Stimulated activated CD4-positive, alpha-beta T cell treated with anti-CD3 and anti-CD28 coated beads, TNF-alpha, amount 100 ng/mL, for 24 hours (primary cell): ENCODE results near the gene TLE6.
"Not testable (repeated sequence)": the region's sequence is repeated elsewhere in the genome, so short reads cannot be mapped to it uniquely, and the experiment has no call there.

Source experiments
- DNase-seq, 3 experiments: peaks; one replicate each; pipeline ENCODE4 v3.0.0-alpha.2; 2020; ENCODE audit warnings: low read depth in 3 of 3

TLE6 gene

DNA sequence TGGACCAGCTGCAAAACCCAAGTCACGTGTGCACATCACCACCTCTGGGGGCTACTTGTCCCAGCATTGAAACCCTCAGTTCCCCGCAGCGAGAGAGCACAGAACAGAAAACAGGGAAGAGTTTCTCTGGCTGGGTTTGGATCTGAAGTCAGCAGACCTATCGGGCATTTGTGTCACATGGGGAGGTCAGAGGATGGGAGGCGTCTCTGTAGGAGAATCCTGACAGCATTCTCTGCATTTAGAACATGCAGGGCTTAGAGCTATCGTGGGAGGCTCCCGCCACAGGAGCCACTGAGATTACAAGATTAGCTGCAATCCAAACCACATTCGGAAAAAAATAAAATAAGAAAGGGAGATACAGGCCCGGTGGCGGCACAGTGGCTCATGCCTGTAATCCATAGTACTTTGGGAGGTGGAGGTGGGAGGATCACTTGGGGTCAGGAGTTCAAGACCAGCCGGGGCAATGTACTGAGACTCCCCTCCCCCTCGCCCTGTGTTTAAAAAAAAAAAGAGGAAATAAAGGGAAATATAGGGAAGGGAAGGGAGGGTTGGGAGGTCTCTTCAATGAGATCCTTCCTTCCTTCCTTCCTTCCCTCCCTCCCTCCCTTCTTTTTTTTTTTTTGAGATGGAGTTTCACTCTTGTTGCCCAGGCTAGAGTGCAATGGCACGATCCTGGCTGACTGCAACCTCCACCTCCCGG, 2.9 kb upstream of the TLE6 start:
- DNase-seq: peak in 1 of 3 experiments; percentile 20

GRCh38 chr19:2976609-2977000, 759 bp upstream of the TLE6 start:
- DNase-seq: no peak

DNA sequence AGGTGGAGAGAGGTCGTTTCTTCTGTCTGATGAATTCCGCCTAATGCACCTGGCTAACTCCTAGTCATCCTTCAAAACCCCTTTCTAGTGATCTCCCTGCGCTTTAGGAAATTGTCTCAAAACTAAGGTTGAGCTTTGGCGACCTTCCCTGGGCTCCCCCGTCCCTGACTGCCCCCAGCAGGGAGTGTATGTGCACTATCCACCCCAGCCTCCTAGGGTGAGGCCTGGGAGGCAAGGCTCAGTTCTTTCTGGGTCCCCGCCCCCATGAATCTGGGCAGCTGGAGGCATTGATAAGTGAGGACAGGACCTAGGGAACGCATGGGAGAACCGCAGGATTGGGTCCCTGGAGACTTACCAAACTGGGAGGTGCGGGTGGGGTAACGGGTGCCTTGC, 378 bp downstream of the TLE6 start:
- DNase-seq: no peak

DNA sequence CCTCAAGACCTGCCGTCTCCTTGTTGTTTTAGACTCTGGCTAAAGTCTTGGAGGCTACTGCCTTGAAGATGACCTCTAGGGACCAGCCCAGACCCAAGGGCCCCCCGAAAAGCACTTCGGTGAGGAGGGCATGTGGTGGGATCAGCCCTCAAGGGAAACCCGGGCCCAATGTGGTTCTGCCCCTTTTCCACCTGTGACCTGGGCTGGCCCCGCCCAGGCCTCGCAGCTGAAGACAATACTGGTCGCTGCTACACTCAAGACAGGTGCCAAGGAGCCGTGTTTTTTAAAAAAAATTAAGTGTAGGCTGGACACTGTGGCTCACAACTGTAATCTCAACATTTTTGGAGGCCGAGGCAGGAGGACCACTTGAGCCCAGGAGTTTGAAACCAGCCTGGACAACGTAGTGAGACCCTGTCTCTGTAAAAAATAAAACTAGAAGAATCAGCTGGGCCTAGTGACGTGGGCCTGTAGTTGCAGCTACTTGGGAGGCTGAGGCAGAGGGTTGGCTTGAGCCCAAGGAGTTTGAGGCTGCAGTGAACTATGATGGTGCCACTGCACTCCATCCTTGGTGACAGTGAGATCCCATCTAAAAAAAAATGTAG, 903 bp downstream of the TLE6 start:
- DNase-seq: no peak

DNA sequence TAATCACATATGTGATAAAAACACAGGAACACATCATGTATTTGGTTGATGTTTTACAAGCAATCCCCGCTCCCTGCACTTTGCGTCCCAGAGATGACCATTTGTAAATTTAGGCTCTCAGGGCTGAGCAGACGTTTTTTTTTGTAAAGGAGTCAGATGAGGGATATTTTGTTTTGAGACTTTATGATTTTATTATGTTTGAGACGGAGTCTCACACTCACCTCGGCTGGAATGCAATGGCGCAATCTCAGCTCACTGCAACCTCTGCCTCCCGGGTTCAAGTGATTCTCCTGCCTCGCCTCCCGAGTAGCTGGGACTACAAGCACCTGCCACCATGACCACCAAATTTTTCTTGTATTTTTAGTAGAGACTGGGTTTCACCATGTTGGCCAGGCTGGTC, 1.4 kb downstream of the TLE6 start:
- no peak for DNase-seq

DNA sequence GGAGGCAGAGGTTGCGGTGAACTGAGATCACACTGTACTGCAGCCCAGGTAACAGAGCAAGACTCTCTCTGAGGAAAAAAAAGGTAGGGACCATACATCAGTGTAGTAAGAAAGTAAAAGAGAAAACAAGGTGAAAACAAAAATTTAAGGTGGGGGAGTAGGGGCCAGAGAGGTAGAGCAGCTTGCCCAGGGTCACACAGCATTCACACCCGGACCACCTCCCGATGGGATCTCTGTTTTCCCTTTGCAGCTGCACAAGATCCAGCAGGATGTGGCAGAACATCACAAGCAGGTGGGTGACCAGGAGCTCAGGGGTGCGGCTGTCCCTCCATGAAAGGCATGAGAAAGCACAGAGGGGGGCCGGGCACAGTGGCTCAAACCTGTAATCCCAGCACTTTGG, 4.5 kb downstream of the TLE6 start:
- no peak for DNase-seq

DNA sequence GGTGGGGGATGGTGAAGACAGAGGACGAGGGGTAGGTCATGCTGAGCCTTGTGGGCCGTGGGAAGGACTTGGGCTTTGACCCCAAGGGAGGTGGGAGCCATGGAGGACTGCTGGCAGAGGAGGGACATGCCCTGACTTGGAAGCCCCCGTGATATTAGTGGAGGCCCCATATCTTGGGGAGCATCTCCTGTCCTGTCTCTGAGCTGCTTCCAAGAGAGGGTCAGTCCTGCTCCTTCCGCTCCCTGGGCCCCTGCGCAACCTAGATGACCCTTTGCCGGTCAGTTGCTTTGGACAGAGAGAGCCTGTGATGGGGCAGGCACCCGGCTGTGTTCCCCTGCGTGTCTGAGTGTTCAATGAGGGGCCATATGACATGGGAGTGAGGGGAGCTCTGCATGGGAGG, 5.2 kb downstream of the TLE6 start:
- no peak for DNase-seq

- no peak for DNase-seq
Observed at GRCh38 chr19:2982983-2983350, 5.6 kb downstream of the TLE6 start.

GRCh38 chr19:2983351-2984214, 6.2 kb downstream of the TLE6 start:
- no peak for DNase-seq

GRCh38 chr19:2984215-2984528, 6.8 kb downstream of the TLE6 start:
- no peak for DNase-seq

DNA sequence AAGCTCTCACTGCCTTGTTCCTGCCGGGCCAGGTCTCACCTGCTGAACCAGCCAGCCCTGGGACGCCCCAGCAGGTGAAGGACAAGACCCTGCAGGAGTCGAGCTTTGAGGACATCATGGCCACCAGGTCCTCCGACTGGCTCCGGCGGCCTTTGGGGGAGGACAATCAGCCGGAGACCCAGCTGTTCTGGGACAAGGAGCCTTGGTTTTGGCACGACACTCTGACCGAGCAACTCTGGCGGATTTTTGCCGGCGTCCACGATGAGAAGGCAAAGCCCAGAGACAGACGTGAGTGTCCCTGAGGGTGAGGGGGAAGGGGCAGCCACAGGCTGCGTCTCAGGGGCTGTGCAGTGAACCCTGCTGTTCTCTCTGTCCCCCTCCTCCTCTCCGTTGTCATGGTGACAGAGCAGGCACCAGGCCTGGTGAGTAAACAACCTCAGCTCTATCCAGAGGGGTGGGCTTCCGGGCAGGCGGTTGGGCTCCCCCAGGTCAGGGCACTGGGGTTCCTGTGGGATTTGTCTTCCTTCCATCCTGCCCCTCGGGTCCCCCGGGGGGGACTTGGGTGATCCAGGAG, 9.7 kb downstream of the TLE6 start:
- no peak for DNase-seq

DNA sequence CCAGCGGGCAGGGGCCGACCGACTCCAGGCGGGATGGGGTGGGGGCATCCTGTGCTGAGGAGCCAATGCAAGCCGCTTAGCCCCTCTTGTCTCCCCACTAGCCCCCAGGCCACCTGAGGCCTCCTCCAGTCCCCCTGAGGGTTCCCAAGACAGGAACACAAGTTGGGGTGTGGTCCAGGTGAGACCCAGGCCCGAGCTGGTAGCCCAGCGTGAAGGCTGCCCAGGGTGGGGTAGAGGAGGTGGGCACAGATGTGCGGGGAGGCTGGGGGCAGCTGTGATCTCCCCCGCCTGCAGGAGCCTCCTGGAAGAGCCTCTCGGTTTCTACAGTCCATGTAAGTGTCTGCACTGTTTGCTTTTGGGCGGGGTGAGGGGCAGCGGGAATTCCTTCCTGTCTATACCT, 10.4 kb downstream of the TLE6 start:
- DNase-seq: no peak

DNA sequence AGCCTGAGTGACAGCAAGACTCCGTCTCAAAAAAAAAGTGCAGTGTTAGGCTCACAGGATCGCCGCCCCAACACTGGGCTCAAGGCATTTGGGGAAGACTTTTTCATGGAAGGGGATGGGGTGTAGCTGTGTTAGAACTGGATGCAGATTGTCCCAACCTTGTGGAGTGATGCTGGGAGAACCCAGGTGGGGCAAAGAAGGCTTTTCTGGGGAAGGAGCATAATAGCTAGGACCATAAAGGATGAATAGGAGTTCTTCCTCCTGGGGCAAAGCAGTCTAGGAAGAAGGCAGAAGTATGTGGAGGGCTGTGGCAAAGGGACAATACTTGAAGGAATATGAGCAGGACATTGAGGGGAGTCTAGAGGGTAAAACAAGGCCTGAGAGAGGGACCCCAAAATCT, 11.2 kb downstream of the TLE6 start:
- DNase-seq: no peak

DNA sequence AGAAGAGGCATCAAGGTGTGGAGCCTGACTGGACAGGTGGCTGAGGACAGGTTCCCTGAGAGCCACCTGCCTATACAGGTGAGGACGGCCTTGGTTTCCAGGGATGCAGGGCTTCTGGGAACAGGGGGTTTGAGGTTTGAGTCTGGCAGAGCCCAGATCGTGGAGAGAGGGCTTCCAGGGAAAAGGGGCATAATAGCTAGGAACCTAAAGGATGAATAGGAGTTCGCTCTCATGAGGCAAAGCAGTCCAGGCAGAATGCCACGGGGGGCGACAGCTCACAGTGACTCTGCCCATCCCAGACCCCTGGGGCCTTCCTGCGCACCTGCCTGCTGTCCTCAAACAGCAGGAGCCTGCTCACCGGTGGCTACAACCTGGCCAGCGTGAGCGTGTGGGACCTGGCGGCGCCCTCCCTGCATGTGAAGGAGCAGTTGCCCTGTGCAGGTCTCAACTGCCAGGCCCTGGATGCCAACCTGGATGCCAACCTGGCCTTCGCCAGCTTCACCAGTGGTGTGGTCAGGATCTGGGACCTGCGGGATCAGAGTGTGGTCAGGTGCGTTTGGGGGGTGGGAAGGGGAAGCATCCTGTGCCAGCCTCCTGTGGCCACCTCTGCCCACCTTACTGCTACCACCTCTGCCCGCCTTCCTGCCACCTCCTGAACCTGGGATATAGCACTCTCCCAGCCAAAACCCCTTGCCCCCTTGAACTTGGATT, 12.0 kb downstream of the TLE6 start:
- DNase-seq: no peak

- DNase-seq: not testable (repeated sequence)
Observed at GRCh38 chr19:2992333-2992732, 15.0 kb downstream of the TLE6 start.

DNA sequence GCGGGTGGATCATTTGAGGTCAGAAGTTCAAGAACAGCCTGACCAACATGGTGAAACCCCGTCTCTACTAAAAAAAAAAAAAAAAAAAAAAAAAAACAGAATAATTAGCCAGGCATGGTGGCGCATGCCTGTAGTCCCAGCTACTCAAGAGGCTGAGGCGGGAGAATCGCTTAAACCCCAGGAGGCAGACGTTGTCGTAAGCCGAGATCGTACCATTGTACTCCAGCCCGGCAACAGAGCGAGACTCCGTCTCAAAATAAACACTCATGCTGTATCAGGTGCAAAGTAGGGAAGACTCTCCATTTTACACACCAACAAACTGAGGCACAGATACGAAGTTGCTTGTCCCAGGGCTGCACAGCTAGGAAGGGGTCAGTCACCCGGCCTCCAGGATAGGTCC, 15.6 kb downstream of the TLE6 start:
- no peak for DNase-seq

GRCh38 chr19:2993579-2993978, 16.2 kb downstream of the TLE6 start:
- no peak for DNase-seq

DNA sequence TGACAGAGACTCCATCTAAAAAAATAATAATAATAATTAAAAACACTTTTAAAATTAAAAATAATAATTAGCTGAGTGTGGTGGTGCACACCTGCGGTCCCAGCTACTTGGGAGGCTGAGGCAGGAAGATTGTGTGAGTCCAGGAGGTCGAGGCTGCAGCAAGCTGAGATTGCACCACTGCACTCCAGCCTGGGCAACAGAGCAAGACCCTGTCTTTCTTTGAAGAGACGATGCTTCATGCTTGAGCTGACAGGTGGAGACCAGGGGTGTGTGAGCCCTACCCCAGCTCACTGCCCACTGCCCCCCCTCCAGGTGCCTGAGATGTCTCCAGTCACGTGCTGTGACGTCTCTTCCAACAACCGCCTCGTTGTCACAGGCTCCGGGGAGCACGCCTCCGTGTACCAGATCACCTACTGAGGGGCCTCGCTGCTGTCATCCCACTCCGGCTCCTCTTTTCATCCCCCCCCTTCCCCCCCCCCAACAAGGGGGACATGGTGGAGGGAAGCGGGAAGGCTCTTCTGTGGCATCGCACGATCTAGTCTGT, 17.3 kb downstream of the TLE6 start:
- no peak for DNase-seq

DNA sequence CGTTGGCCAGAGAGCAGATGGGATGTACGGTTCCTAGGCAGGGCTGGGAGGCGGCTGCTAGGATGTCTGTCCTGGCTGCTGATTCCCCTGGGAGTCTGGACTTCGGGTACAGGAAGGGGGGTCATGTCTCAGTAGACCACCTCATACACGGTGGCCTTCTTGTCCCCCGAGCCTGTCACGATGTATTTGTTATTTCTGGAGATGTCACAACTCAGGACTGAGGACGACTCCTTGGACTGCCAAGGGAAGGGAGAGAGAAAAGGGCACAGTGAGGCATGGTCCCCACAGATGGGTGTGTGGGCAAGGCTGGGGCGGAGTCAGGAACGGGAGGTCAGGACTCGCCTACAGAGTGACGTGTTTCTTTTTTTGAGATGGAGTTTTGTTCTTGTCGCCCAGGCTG, 20.4 kb downstream of the TLE6 start:
- no peak for DNase-seq

DNA sequence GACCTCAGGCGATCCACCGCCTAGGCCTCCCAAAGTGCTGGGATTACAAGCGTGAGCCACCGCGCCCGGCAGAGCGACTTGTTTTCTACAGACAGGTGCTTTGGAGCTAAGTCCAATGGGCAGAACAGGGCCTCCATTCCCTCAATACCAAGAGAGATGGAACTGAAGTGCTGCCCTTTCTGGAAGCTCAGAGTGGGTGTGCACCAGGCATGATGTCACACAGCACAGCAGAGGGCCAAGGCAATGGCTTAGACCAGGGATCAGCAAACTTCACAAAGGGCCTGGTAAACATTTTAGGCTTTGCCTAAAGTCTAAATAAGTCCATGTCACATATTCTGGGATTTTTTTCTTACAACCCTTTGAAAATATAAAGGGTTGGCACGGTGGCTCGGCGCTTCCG, 21.3 kb downstream of the TLE6 start:
- DNase-seq: no peak

GRCh38 chr19:3001235-3001800, 24.0 kb downstream of the TLE6 start:
- DNase-seq: no peak

- no peak for DNase-seq
Observed at GRCh38 chr19:3003046-3003445, 25.7 kb downstream of the TLE6 start.
